ENCODE results near the gene E2F2. TPM values are rescaled to one million over a fixed set of nuclear protein-coding genes. Genes with fewer than 3 reads are reported as not detected.

E2F2 gene
- total and polyA plus RNA-seq, 2 donors, result 0.08 to 2.9 TPM

GRCh38 chr1:23567996-23568607, 37.1 kb upstream of the E2F2 start:
- H3K27ac ChIP-seq (ENCODE audit: low read depth), result peak overlapping the region; percentile 90
- H3K4me3 ChIP-seq (ENCODE audit: low read depth, low read length), result peak overlapping the region; percentile 60
- H3K4me1 ChIP-seq (ENCODE audit: insufficient read depth), result no peaks in the 10 kb centered on the region
- WGBS, result 1% methylated on average over 66 of the region's 66 CpGs
- no peak for DNase-seq (ENCODE audit: extremely low spot score)
- no peaks in the 10 kb centered on the region for H3K36me3 ChIP-seq (ENCODE audit: insufficient read depth)

- no peaks in the 10 kb centered on the region for H3K36me3 ChIP-seq (ENCODE audit: insufficient read depth)
- H3K27ac ChIP-seq (ENCODE audit: low read depth), result peak overlapping the region; percentile 73
- H3K4me3 ChIP-seq (ENCODE audit: low read depth, low read length), result peak overlapping the region; percentile 60
- no peaks in the 10 kb centered on the region for H3K4me1 ChIP-seq (ENCODE audit: insufficient read depth)
- WGBS, result 68% methylated on average over 15 of the region's 15 CpGs
- DNase-seq (ENCODE audit: extremely low spot score), result no peak
Observed at GRCh38 chr1:23567629-23567995, 36.6 kb upstream of the E2F2 start.

DNA sequence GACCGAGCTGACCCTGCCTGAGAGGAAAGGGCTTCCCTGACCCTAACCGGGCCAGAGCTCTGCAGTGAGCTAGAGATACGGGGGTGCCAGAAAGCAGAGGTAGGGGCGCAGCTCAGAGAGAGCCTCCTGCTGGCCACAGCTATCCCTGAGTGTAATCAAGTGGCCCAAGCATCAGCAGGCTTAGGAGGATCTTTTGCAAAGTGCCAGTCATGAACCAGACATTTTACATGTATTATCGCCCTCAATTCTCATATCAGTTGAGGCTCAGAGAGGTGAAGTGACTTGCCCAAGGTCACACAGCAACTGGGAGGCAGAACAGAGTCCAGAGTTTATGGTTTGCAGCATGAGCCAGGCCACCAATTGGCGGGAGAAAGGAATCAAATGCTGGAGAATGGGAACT, 35.3 kb upstream of the E2F2 start:
- no peak overlapping the region for H3K4me3 ChIP-seq (ENCODE audit: low read depth, low read length)
- no peaks in the 10 kb centered on the region for H3K36me3 ChIP-seq (ENCODE audit: insufficient read depth)
- DNase-seq (ENCODE audit: extremely low spot score), result no peak
- WGBS, result 89% methylated on average over 6 of the region's 6 CpGs
- no peaks in the 10 kb centered on the region for H3K4me1 ChIP-seq (ENCODE audit: insufficient read depth)
- H3K27ac ChIP-seq (ENCODE audit: low read depth), result no peak overlapping the region

- WGBS, result 90% methylated on average over 3 of the region's 3 CpGs
- Histone ChIP-seq H3K4me3 (ENCODE audit: low read depth, low read length) (no peak overlapping the region), H3K27ac (ENCODE audit: low read depth) (no peak overlapping the region), H3K36me3 (ENCODE audit: insufficient read depth) (no peaks in the 10 kb centered on the region), H3K4me1 (ENCODE audit: insufficient read depth) (peaks cover 2% of the 10 kb centered on the region)
- DNase-seq (ENCODE audit: extremely low spot score), result no peak
Observed at GRCh38 chr1:23565776-23566175, 34.7 kb upstream of the E2F2 start.

DNA sequence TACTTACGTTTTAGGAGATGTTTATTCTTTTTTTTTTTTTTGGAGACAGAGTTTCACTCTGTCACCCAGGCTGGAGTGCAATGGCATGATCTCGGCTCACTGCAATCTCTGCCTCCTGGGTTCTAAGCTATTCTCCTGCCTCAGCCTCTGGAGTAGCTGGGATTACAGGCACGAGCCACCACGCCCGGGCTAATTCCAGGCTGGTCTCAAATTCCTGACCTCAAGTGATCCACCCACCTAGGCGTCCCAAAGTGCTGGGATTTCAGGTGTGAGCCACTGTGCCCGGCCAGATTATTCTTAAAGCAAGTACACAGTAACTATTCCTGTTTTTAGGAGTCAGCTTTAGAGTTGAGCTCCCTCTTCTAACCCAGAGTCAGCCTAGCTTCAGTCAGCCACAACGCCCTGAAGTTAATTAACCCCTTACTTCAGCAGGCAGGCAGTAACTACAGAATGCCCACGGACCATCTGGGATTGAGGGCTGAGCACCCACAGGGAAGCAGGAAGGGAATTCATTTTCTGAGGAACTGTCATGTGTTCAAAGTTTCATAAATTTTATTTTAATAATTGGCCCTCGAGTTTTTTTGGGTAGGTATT, 33.6 kb upstream of the E2F2 start:
- Histone ChIP-seq H3K36me3 (ENCODE audit: insufficient read depth) (no peaks in the 10 kb centered on the region), H3K4me1 (ENCODE audit: insufficient read depth) (peaks cover 3% of the 10 kb centered on the region), H3K27ac (ENCODE audit: low read depth) (peak overlapping the region; percentile 13), H3K4me3 (ENCODE audit: low read depth, low read length) (no peak overlapping the region)
- WGBS, result 42% methylated on average over 10 of the region's 10 CpGs
- DNase-seq (ENCODE audit: extremely low spot score), result no peak

- WGBS, result 87% methylated on average over 3 of the region's 3 CpGs
Observed at GRCh38 chr1:23563755-23564374, 32.8 kb upstream of the E2F2 start.

DNA sequence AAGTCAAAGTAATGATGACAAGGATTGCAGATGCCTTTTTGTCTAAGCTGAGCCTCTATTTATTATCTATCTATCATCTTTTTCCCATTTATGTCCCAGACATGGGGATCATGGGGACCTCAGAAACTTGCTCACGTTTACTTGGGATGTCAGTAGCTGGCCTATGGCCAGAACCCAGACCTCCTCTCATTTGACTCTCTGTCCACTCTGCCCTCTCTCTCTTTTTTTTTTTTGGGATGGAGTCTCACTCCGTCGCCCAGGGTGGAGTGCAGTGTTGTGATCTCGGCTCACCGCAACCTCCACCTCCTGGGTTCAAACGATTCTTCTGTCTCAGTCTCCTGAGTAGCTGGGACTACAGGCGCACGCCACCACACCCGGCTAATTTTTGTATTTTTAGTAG, 32.0 kb upstream of the E2F2 start:
- Histone ChIP-seq H3K36me3 (ENCODE audit: insufficient read depth) (no peaks in the 10 kb centered on the region), H3K4me3 (ENCODE audit: low read depth, low read length) (no peak overlapping the region), H3K4me1 (ENCODE audit: insufficient read depth) (peaks cover 3% of the 10 kb centered on the region), H3K27ac (ENCODE audit: low read depth) (peak overlapping the region; percentile 88)
- 57% methylated on average over 9 of the region's 9 CpGs for WGBS
- no peak for DNase-seq (ENCODE audit: extremely low spot score)

More at GRCh38 chr1:23563755-23564374, 32.8 kb upstream of the E2F2 start:
- no peaks in the 10 kb centered on the region for H3K36me3 ChIP-seq (ENCODE audit: insufficient read depth)
- H3K27ac ChIP-seq (ENCODE audit: low read depth), result peak overlapping the region; percentile 66
- no peak for DNase-seq (ENCODE audit: extremely low spot score)
- peaks cover 3% of the 10 kb centered on the region for H3K4me1 ChIP-seq (ENCODE audit: insufficient read depth)
- no peak overlapping the region for H3K4me3 ChIP-seq (ENCODE audit: low read depth, low read length)

DNA sequence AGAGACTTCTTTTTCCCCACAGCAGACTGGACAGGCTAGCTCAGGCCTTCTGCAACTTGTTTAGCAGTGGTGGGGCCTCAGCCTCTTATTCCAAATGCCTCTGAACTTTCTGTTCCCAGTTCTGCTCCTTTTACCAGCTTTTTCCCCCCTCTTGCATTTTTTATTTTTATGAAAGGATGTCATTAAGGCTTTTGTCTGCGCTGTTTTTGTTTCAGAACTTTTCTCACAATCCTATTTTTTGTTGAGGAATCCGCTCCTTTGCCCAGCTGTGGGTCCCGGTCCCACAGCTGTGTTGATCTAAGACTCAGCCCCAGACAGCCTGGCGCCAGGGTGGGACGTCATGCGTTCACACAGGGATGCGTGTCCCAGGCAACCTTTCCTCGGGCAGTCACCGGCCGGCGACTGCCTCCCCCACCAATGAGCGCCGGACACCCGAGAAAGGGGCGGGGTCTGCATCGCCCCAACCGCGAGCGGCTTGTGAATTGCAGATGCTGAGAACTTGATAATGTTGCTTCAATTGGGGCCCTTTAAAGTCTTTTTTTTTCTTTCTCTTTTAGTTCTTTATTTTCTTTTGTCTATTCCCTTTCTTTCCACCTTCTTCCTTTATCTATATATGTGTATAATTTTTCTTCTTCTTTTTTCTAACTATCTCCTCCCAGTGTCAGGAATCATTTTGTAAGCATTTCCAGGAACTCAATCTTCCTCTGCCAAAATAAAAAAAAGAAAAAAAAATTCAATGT, 31.3 kb upstream of the E2F2 start:
- DNase-seq (ENCODE audit: extremely low spot score), result peak; percentile 97
- Histone ChIP-seq H3K4me3 (ENCODE audit: low read depth, low read length) (no peak overlapping the region), H3K4me1 (ENCODE audit: insufficient read depth) (peaks cover 3% of the 10 kb centered on the region), H3K36me3 (ENCODE audit: insufficient read depth) (no peaks in the 10 kb centered on the region), H3K27ac (ENCODE audit: low read depth) (peak overlapping the region; percentile 94)
- WGBS, result 1% methylated on average over 19 of the region's 19 CpGs

GRCh38 chr1:23561813-23562100, 30.7 kb upstream of the E2F2 start:
- H3K4me3 ChIP-seq (ENCODE audit: low read depth, low read length), result no peak overlapping the region
- DNase-seq (ENCODE audit: extremely low spot score), result no peak
- H3K27ac ChIP-seq (ENCODE audit: low read depth), result peak overlapping the region; percentile 94
- H3K4me1 ChIP-seq (ENCODE audit: insufficient read depth), result peaks cover 3% of the 10 kb centered on the region
- no peaks in the 10 kb centered on the region for H3K36me3 ChIP-seq (ENCODE audit: insufficient read depth)
- whole genome bisulfite sequencing, result 4% methylated on average over 2 of the region's 2 CpGs

DNA sequence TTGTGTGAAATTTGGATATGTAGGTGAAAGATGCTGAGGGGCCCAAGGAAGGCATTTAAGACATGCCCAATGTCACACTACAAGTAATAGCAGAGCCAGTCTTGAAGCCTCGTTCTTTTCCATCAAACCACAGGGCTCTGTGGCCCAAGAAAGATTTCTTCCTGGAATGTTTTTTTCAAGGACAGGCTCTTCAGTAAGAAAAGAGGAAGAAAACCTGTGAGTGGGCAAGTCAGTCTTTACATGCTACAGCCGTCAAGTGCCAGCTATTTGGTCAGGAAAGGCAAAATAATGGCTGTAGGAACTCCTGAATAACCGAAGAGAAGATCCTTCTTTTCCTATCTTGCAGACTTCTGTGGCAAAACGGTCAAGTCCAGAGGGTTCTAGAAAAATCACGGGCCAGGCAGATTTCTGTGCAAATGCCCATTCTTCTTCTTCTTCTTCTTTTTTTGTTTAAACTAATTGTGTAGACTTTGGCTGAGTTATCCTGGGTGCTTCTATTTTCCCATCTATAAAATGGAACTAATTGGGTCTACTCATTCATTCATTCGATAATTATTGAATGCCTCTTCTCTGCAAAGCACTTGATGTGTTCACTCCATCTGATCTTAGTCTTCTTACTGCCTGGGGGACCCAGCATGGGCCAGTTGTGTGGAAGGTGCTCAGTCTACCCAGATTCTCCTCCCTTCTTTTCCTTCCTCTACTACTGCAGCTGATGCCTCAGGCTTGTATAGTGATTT, 30.2 kb upstream of the E2F2 start:
- WGBS, result 39% methylated on average over 6 of the region's 6 CpGs
- Histone ChIP-seq H3K27ac (ENCODE audit: low read depth) (peak overlapping the region; percentile 94), H3K4me3 (ENCODE audit: low read depth, low read length) (no peak overlapping the region), H3K4me1 (ENCODE audit: insufficient read depth) (peaks cover 3% of the 10 kb centered on the region), H3K36me3 (ENCODE audit: insufficient read depth) (no peaks in the 10 kb centered on the region)
- no peak for DNase-seq (ENCODE audit: extremely low spot score)

- 5% methylated on average over 6 of the region's 6 CpGs for WGBS
- peak overlapping the region; percentile 94 for H3K27ac ChIP-seq (ENCODE audit: low read depth)
Observed at GRCh38 chr1:23559985-23560741, 29.1 kb upstream of the E2F2 start.

DNA sequence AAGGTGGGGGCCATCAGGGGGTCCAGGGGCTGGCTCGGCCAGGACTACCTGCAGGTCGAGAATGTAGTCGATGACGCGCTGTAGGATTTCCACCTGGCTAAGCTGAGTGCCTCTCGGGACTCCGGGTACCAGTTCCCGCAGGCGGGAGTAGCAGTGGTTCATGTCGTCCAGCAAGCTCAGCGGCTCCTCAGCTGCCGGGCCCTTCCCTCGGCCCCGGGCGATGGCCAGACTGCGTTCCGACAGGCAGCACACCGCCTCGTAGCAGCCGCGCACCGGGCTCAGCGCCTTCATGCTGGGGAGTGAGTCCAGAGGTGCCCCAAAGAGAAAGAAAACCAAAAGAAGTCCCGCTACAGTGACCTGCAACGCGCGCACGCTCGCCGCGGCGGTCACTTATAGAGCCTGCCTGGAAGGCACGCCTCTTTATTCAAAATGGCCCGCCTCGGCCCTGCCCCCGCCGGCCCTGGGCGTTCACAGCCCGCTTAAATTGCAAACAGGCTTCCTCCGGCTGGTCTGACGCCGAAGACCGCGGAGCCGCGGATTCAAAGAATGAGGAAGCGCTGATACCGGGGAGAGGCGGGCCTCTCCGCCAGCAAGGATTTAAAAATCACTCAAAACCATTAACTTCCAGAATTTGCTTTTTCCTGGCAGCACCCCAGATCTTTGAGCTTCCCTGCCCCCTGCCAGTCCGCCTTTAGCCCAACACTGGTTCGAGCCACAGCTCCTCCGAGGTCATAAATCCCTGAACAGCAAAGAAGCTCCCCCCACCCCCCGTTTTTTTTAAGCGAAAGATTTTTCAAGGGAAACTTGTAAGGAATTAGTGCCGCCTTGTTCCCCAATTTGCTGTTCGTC, 28.3 kb upstream of the E2F2 start, which contains the start of gene ID3:
ID3 (minus strand) TSS at position 366 of the 849 bp plus-strand sequence; CDS start at position 291, 75 bp downstream.
- under 1% methylated on average over 57 of the region's 57 CpGs for WGBS
- peak; percentile 94 for DNase-seq (ENCODE audit: extremely low spot score)
- peak within 1 kb of the TSS; percentile 94 for H3K27ac ChIP-seq (ENCODE audit: low read depth)
- H3K4me3 ChIP-seq (ENCODE audit: low read depth, low read length), result peak within 1 kb of the TSS; percentile 75
- peaks cover 3% of the 10 kb centered on the region for H3K4me1 ChIP-seq (ENCODE audit: insufficient read depth)
- H3K36me3 ChIP-seq (ENCODE audit: insufficient read depth), result no peaks in the 10 kb centered on the region

More at GRCh38 chr1:23559985-23560741, 29.1 kb upstream of the E2F2 start:
- Histone ChIP-seq H3K4me1 (ENCODE audit: insufficient read depth) (peaks cover 3% of the 10 kb centered on the region), H3K4me3 (ENCODE audit: low read depth, low read length) (peak overlapping the region; percentile 75), H3K36me3 (ENCODE audit: insufficient read depth) (no peaks in the 10 kb centered on the region)
- no peak for DNase-seq (ENCODE audit: extremely low spot score)

Data from urinary bladder (tissue), 4 donors.